ENCODE data around the gene WDFY4. TPM values are rescaled to one million over a fixed set of nuclear protein-coding genes. Genes with fewer than 3 reads are reported as not detected.

The WDFY4 gene
- total and polyA plus RNA-seq, 2 of the 13 experiments (the other 11 are each of a cell fraction or from before 2014, with no cell fraction given), result not detected

GRCh38 chr10:48742891-48743860 is 58.5 kb downstream of the WDFY4 start:
- WGBS (ENCODE audit: low lambda C conversion rate), result 20% methylated on average over 1 of the region's 18 CpGs
- no peak for DNase-seq (ENCODE audit: low spot score)
- CTCF ChIA-PET (ENCODE audit: low intra/inter-chr PET ratio, low total read pairs), result no interaction called here
- Histone ChIP-seq H3K4me3 (replicated peaks in 1 of 3; ENCODE audit: insufficient read depth in 1 of 3, low read depth in 2 of 3, low read length in 3 of 3) (no peak overlapping the region), H3K9ac (ENCODE audit: insufficient read depth, low read depth, low read length) (no peak overlapping the region), H3K79me2 (ENCODE audit: insufficient read depth, low read length) (no peaks in the 10 kb centered on the region), H3K27me3 (ENCODE audit: control insufficient read depth in 1 of 2, insufficient read depth in 2 of 2, low read length in 2 of 2) (peaks cover 0 to 3% of the 10 kb centered on the region in 2 experiments; a peak in 2 of 5 replicates), H3K36me3 (replicated peaks in 1 of 2; ENCODE audit: control insufficient read depth in 1 of 2, insufficient read depth in 2 of 2, low read length in 2 of 2) (no peaks in the 10 kb centered on the region), H4K20me1 (ENCODE audit: insufficient read depth, low read length) (no peaks in the 10 kb centered on the region), H3K9me3 (ENCODE audit: low read length) (no peaks in the 10 kb centered on the region), H2AFZ (ENCODE audit: low read length) (no peak overlapping the region), H3K27ac (ENCODE audit: extremely low read length, insufficient read depth, low read length) (no peak overlapping the region), H3K4me1 (ENCODE audit: insufficient read depth, low read length) (no peaks in the 10 kb centered on the region), H3K4me2 (ENCODE audit: low read depth, low read length) (no peak overlapping the region)
- no peak for TF ChIP-seq JDP2 (CRISPR knock-in tag; IDR thresholded peaks at IDR 0.05; ENCODE audit: borderline replicate concordance)
- no peak for TF ChIP-seq SAP130 (CRISPR knock-in tag; IDR thresholded peaks at IDR 0.05; ENCODE audit: low read depth)
- TF ChIP-seq ZNF232 (CRISPR knock-in tag; IDR thresholded peaks at IDR 0.05; ENCODE audit: borderline replicate concordance), result no peak
- TF ChIP-seq ZNF343 (CRISPR knock-in tag; IDR thresholded peaks at IDR 0.05), result no peak
- TF ChIP-seq TEAD2 (CRISPR knock-in tag; IDR thresholded peaks at IDR 0.05), result no peak
- TF ChIP-seq RAD51 (IDR thresholded peaks at IDR 0.05; ENCODE audit: borderline replicate concordance), result no peak
- TF ChIP-seq RFXAP (CRISPR knock-in tag; IDR thresholded peaks at IDR 0.05; ENCODE audit: borderline replicate concordance), result no peak
- TF ChIP-seq, protein P1, sequence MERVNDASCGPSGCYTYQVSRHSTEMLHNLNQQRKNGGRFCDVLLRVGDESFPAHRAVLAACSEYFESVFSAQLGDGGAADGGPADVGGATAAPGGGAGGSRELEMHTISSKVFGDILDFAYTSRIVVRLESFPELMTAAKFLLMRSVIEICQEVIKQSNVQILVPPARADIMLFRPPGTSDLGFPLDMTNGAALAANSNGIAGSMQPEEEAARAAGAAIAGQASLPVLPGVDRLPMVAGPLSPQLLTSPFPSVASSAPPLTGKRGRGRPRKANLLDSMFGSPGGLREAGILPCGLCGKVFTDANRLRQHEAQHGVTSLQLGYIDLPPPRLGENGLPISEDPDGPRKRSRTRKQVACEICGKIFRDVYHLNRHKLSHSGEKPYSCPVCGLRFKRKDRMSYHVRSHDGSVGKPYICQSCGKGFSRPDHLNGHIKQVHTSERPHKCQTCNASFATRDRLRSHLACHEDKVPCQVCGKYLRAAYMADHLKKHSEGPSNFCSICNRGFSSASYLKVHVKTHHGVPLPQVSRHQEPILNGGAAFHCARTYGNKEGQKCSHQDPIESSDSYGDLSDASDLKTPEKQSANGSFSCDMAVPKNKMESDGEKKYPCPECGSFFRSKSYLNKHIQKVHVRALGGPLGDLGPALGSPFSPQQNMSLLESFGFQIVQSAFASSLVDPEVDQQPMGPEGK (CRISPR knock-in tag; IDR thresholded peaks at IDR 0.05), result no peak
- no peak for TF ChIP-seq WIZ (CRISPR knock-in tag; IDR thresholded peaks at IDR 0.05)
- no peak for TF ChIP-seq RARA (CRISPR knock-in tag; IDR thresholded peaks at IDR 0.05)
- no peak for TF ChIP-seq MEIS2 (CRISPR knock-in tag; IDR thresholded peaks at IDR 0.05)
- TF ChIP-seq ARID2 (CRISPR knock-in tag; IDR thresholded peaks at IDR 0.05; ENCODE audit: borderline replicate concordance), result no peak
- TF ChIP-seq NFE2 (CRISPR knock-in tag; IDR thresholded peaks at IDR 0.05), result no peak
- TF ChIP-seq MIER3 (CRISPR knock-in tag; IDR thresholded peaks at IDR 0.05; ENCODE audit: borderline replicate concordance), result no peak
- no peak for TF ChIP-seq ZSCAN9 (CRISPR knock-in tag; IDR thresholded peaks at IDR 0.05; ENCODE audit: borderline replicate concordance)
- TF ChIP-seq ATF1 (CRISPR knock-in tag; IDR thresholded peaks at IDR 0.05), result no peak
- TF ChIP-seq CBX5 (CRISPR knock-in tag; IDR thresholded peaks at IDR 0.05; ENCODE audit: borderline replicate concordance), result no peak
- no peak for TF ChIP-seq SNAPC2 (CRISPR knock-in tag; IDR thresholded peaks at IDR 0.05)
- no peak for FAIRE-seq
- in situ Hi-C loops (cut with HindIII; ENCODE audit: extremely low pct_ligation_motif_present, low pct_unique_long_range_greater_than_20kb) (no loop called here), intact Hi-C loops (cut with micrococcal nuclease; ENCODE audit: unreplicated experiment) (loop anchor here (10.0 kb wide), 1 partner anchor 82 kb away; no protein-coding TSS in a partner anchor)
- BruUV-seq (replicated peaks), result no TSS peak
- ATAC-seq, result no peak
- POLR2A ChIA-PET, result no interaction called here

All from HepG2 (cell line).